Panc1 (cell line): ENCODE data around the gene GPAM.

Experiments used
- POLR2AphosphoS5 ChIP-seq: IDR thresholded peaks from 2 replicates; pipeline ENCODE4 v1.6.1; 2012; ENCODE audit warnings: mild to moderate bottlenecking, low read depth, low read length, moderate library complexity
- TF ChIP-seq, protein P1 (sequence below): fragments of 450-650 bp; IDR thresholded peaks from 2 replicates; pipeline ENCODE4 v1.5.1; 2017; ENCODE audit warnings: mild to moderate bottlenecking
- TF ChIP-seq, protein P2 (sequence below), 2 experiments: IDR thresholded peaks; 2 replicates each; pipeline ENCODE4 v1.6.1; 2011 to 2012; ENCODE audit warnings: low read depth in 2 of 2, control low read depth in 1 of 2, low read length in 1 of 2, mild to moderate bottlenecking in 1 of 2, moderate library complexity in 1 of 2; ENCODE audit not compliant: insufficient read depth in 1 of 2

DNA sequence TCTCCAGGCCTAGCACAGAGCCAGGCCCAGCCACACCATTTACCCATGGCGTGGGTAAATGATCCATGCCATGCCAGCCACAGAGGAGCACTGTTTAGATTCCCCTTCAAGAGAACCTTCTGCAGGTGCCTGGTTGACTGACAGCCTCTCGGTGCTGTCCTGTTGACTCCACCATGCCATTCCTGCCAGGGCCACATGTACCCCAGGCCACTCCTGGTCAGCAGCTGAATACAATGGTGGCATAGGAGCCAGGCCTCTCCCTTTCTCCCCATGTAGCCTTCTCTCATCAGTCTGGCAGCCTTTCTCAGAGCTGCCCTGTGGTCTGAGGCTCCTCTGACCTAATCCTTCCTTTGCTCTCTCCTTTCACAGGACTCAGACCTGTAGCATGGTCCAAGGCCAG, 39.2 kb upstream of the GPAM start:
- TF ChIP-seq, protein P1, sequence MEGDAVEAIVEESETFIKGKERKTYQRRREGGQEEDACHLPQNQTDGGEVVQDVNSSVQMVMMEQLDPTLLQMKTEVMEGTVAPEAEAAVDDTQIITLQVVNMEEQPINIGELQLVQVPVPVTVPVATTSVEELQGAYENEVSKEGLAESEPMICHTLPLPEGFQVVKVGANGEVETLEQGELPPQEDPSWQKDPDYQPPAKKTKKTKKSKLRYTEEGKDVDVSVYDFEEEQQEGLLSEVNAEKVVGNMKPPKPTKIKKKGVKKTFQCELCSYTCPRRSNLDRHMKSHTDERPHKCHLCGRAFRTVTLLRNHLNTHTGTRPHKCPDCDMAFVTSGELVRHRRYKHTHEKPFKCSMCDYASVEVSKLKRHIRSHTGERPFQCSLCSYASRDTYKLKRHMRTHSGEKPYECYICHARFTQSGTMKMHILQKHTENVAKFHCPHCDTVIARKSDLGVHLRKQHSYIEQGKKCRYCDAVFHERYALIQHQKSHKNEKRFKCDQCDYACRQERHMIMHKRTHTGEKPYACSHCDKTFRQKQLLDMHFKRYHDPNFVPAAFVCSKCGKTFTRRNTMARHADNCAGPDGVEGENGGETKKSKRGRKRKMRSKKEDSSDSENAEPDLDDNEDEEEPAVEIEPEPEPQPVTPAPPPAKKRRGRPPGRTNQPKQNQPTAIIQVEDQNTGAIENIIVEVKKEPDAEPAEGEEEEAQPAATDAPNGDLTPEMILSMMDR: no peak
- TF ChIP-seq POLR2AphosphoS5: no peak
- TF ChIP-seq, protein P2, sequence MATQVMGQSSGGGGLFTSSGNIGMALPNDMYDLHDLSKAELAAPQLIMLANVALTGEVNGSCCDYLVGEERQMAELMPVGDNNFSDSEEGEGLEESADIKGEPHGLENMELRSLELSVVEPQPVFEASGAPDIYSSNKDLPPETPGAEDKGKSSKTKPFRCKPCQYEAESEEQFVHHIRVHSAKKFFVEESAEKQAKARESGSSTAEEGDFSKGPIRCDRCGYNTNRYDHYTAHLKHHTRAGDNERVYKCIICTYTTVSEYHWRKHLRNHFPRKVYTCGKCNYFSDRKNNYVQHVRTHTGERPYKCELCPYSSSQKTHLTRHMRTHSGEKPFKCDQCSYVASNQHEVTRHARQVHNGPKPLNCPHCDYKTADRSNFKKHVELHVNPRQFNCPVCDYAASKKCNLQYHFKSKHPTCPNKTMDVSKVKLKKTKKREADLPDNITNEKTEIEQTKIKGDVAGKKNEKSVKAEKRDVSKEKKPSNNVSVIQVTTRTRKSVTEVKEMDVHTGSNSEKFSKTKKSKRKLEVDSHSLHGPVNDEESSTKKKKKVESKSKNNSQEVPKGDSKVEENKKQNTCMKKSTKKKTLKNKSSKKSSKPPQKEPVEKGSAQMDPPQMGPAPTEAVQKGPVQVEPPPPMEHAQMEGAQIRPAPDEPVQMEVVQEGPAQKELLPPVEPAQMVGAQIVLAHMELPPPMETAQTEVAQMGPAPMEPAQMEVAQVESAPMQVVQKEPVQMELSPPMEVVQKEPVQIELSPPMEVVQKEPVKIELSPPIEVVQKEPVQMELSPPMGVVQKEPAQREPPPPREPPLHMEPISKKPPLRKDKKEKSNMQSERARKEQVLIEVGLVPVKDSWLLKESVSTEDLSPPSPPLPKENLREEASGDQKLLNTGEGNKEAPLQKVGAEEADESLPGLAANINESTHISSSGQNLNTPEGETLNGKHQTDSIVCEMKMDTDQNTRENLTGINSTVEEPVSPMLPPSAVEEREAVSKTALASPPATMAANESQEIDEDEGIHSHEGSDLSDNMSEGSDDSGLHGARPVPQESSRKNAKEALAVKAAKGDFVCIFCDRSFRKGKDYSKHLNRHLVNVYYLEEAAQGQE (IDR thresholded peaks at IDR 0.05; ENCODE audit: insufficient read depth in 1 of 2, low read depth in 2 of 2, low read length in 1 of 2): no peak
